BJ (cell line): ENCODE results near the gene RNASEL. TPM values are rescaled to one million over a fixed set of nuclear protein-coding genes. Genes with fewer than 3 reads are reported as not detected.

Source experiments
- CTCF ChIA-PET: fragments of 350-600 bp; formaldehyde crosslinking; extraction: SDS; loops from one replicate; lab custom pipeline; 2021; ENCODE audit warnings: antibody characterized with exemption, inconsistent platforms; lab: Yijun Ruan, JAX
- POLR2A ChIA-PET: fragments of 300-600 bp; sonication (Branson Sonifier 250); formaldehyde crosslinking; extraction: SDS; loops from one replicate; lab custom pipeline; 2021; ENCODE audit warnings: antibody characterized with exemption; lab: Charles Lee
- DNase-seq: peaks from one replicate; pipeline ENCODE4 v3.0.0-alpha.2; 2011; ENCODE audit warnings: low read depth
- H3K27me3 ChIP-seq: 2 replicates; pipeline ENCODE4 v1.6.0; 2011; ENCODE audit warnings: low read length; ENCODE audit not compliant: control insufficient read depth, insufficient read depth
- H3K36me3 ChIP-seq: 2 replicates; pipeline ENCODE4 v1.5.1; 2011; ENCODE audit warnings: low read length; ENCODE audit not compliant: control insufficient read depth, insufficient read depth
- H3K4me3 ChIP-seq: 2 replicates; pipeline ENCODE4 v1.5.1; 2011; ENCODE audit warnings: low read depth, mild to moderate bottlenecking, control low read depth, low read length
- CTCF ChIP-seq: IDR thresholded peaks from 2 replicates; pipeline ENCODE4 v1.5.1; 2011; ENCODE audit warnings: low read depth, mild to moderate bottlenecking, control low read depth, inconsistent platforms, low read length, moderate library complexity; ENCODE audit not compliant: insufficient read depth
- polyA plus RNA-seq: library from polyadenylated mRNA; depleted of rRNA; stranded (reverse); fragments of >200 nt; gene quantifications from 2 replicates; pipeline ENCODE4 v1.2.3, GENCODE V29; 2011

Gene RNASEL
- polyA plus RNA-seq, 1 experiment: 4.1 TPM

DNA sequence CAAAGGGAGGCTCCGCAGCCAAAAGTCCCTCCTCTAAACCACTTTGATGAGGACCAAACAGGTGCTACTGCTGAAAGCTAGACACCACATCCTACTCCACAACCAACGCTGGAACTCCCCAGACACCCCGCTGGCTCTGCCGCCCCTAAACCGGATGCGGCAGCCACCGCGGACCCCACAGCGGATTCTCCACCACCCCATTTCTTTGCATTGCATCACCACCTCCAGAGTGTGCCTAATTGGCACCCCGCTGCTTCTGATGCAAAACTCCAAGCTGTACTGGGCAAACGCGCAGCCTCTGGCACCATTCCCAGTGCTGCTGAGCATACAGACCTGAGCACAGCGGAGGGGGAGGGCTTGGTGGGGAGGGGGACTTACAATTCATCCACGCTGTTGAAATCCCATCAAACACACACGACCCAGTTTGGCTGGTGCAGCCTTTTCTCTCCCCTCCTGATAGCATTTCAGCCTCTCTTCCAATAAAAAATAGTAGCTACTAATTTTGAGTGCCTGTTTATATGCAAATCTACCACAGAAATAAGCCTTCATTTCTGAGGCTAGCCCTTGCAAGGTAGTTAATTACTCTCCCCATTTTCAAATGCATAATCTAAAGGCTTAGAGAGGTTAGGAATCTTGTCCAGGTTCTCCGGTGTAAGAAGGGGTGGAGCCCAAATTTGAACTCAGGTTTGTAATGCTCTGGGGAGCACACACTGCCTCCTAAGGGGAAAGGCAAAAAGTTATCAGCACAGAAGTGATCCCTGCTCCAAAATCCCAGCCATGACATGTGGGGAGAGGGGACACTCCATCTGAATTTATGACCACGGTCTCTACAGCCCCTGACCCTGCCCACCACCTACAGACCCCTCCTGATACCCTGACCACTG, 27.3 kb upstream of the RNASEL start:
- no peak overlapping the region for H3K4me3 ChIP-seq
- H3K36me3 ChIP-seq: no peaks in the 10 kb centered on the region; the same call in 1 of the 2 replicates
- POLR2A ChIA-PET: no interaction called here
- CTCF ChIA-PET: interaction anchor here (0.6 to 6.4 kb wide), 5 partner anchors 11 to 171 kb away, joined by 3 to 39 read pairs (median 4); partner anchors contain the start of gene RGS16
- DNase-seq: no peak
- no peak for TF ChIP-seq CTCF
- peaks cover 3% of the 10 kb centered on the region; the same call in 1 of the 2 replicates for H3K27me3 ChIP-seq

DNA sequence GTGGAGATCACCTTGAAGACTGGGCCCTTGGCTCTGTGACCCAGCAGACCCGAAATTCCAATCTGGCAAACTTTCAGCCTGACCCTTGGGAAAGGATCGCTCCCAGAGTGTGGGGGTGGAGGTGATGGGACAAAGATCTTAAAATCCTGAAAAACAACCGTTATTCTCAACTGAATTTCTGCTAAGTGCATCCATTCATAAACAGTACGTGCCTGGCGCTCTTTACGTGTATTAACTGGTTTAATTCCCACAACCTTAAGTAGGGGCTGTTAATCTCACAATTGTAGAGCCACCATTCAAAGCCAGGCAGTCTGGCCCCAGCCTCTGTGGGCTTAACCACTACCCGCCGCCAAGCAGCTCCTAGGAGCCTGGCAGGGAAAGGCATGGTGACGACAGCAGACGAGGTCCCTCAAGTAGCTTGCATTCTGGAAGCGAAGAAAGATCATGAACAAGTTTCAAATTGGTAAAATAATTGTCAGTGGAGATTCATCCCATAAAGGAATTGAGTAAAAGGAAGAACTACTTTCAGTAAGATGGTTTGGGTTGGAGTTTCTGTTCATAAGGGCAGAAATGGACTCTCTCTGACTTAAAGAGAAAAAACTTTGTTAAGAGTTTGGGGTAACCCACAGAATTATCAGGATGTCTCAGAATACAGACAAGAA, 26.5 kb upstream of the RNASEL start:
- TF ChIP-seq CTCF: no peak
- Histone ChIP-seq H3K36me3 (no peaks in the 10 kb centered on the region; the same call in 1 of the 2 replicates), H3K4me3 (peak overlapping the region; percentile 34), H3K27me3 (peaks cover 3% of the 10 kb centered on the region; the same call in 1 of the 2 replicates)
- DNase-seq: no peak
- ChIA-PET CTCF (interaction anchor here (1.0 to 6.4 kb wide), 6 partner anchors 11 to 171 kb away, joined by 4 to 39 read pairs (median 8); partner anchors contain the start of gene RGS16), POLR2A (interaction anchor here (0.5 kb wide), 1 partner anchor 1070 kb away, joined by 5 read pairs; no protein-coding TSS in a partner anchor)

- TF ChIP-seq CTCF: no peak
Measured at GRCh38 chr1:182614796-182615454, 25.9 kb upstream of the RNASEL start.

DNA sequence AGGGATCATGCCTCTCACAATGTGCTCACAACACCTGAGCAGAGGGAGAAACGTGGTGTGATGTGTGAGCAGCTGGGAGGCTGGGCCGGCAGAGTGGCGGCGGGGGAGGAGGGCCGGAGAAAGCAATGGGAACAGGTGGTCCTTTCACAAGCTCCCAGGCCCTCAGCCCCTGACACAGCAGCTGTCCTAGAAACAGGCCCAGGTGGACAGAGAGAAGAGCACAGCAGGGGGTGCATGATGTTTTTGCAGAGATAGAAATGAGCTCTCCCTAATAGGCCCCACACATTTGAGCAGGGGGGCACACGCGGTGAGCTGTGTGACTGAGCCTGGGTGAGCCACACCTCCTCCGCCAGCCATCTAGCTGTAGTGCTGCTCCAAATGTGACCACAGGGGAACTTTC, 22.7 kb upstream of the RNASEL start:
- no peak for TF ChIP-seq CTCF
- no peaks in the 10 kb centered on the region; the same call in 1 of the 2 replicates for H3K36me3 ChIP-seq
- no peak overlapping the region for H3K4me3 ChIP-seq
- no peak for DNase-seq
- H3K27me3 ChIP-seq: peaks cover 1% of the 10 kb centered on the region; the same call in 1 of the 2 replicates
- ChIA-PET POLR2A (no interaction called here), CTCF (interaction anchor here (1.0 to 6.4 kb wide), 4 partner anchors 12 to 175 kb away, joined by 3 to 34 read pairs (median 9); no protein-coding TSS in a partner anchor)

More at GRCh38 chr1:182614796-182615454, 25.9 kb upstream of the RNASEL start:
- ChIA-PET CTCF (interaction anchor here (1.6 to 6.4 kb wide), 5 partner anchors 12 to 172 kb away, joined by 5 to 39 read pairs (median 10); partner anchors contain the start of gene RGS16), POLR2A (interaction anchor here (0.5 to 0.6 kb wide), 3 partner anchors 274 to 1070 kb away, joined by 3 to 7 read pairs (median 5); no protein-coding TSS in a partner anchor)
- Histone ChIP-seq H3K27me3 (peaks cover 3% of the 10 kb centered on the region; the same call in 1 of the 2 replicates), H3K36me3 (no peaks in the 10 kb centered on the region; the same call in 1 of the 2 replicates), H3K4me3 (peak overlapping the region; percentile 34)
- DNase-seq: peak; percentile 73
